Psoas muscle (tissue), 8 donors: ENCODE results near the gene ZBTB44. TPM values are rescaled to one million over a fixed set of nuclear protein-coding genes. Genes with fewer than 3 reads are reported as not detected.
"Not testable (repeated sequence)": the region's sequence is repeated elsewhere in the genome, so short reads cannot be mapped to it uniquely, and the experiment has no call there.

Experiments used
- ATAC-seq, 4 donors: fragments of 200-7000 bp; cut with Tn5 transposase; one replicate each; pipeline ENCODE4 v1.9.1; 2020; ENCODE audit warnings: moderate library complexity in 3 of 4, mild to moderate bottlenecking in 2 of 4
- DNase-seq, 2 donors: peaks; one replicate each; pipeline ENCODE4 v3.0.0-alpha.2; 2020
- H3K27ac ChIP-seq: fragments of 200-600 bp; one replicate; pipeline ENCODE4 v1.8.0; 2022
- H3K27me3 ChIP-seq, 3 donors: fragments of 200-600 bp in 1 of 3; one replicate each; pipeline versions ENCODE4 v1.6.1 to v1.8.0; 2013 to 2022; ENCODE audit warnings: low read length in 2 of 3, mild to moderate bottlenecking in 2 of 3, moderate library complexity in 1 of 3; ENCODE audit not compliant: insufficient read depth in 3 of 3
- H3K36me3 ChIP-seq, 2 donors: fragments of 200-600 bp in 1 of 2; one replicate each; pipeline versions ENCODE4 v1.6.1 to v1.8.0; 2013 to 2022; ENCODE audit warnings: low read depth in 1 of 2, mild to moderate bottlenecking in 1 of 2, moderate library complexity in 1 of 2; ENCODE audit not compliant: insufficient read depth in 1 of 2
- H3K4me1 ChIP-seq: fragments of 200-600 bp; one replicate; pipeline ENCODE4 v1.8.0; 2022
- H3K4me3 ChIP-seq: fragments of 200-600 bp; one replicate; pipeline ENCODE4 v1.8.0; 2022; ENCODE audit warnings: mild to moderate bottlenecking
- H3K9me3 ChIP-seq: fragments of 200-600 bp; one replicate; pipeline ENCODE4 v1.8.0; 2022
- CTCF ChIP-seq: fragments of 200-600 bp; IDR thresholded peaks from one replicate; pipeline ENCODE4 v1.8.0; 2022; ENCODE audit warnings: antibody characterized with exemption
- WGBS, 3 donors: extraction: QIAGEN DNeasy Blood & Tissue Kit; methylation state at CpG; one replicate each; pipeline versions ENCODE4 v1.1.6 to v1.1.7; 2013; 5-methylcytosine and 5-hydroxymethylcytosine counted together
- intact Hi-C, 2 donors: fragments of 100-400 bp; cut with DNase I; formaldehyde crosslinking; loops; one replicate each; pipeline versions ENCODE4 v1.11.0 to v1.14.2; 2022
- polyA plus RNA-seq, 3 donors: library from polyadenylated mRNA; stranded (reverse); fragments of 200-250 nt; gene quantifications; one replicate each; pipeline ENCODE4 v1.2.3, GENCODE V29; 2013
- total RNA-seq, 4 donors: library from RNA; stranded (reverse); fragmentation: NEBNext Ultra II Directional in 2 of 4; extraction: Animal tissue kit (Norgen Biotek cat#: 25700) in 2 of 4; gene quantifications; one replicate each; pipeline versions ENCODE4 v1.2.1 to v1.2.4, GENCODE V29; 2021 to 2023
- donor health status: healthy with polysubstance abuse.
- donor health status: DM: no; HTN: no; CAD: no; lungs with moderate emphysema.
- donor health status: Bipolar disorder and iron deficiency.
- donor health status: healthy.
- donor health status: DM: yes; HTN: yes; CAD: no.
- donor health status: DM: no; HTN: no; CAD: no.
- donor health status: DM: no; HTN: no; CAD: no.
- donor health status: DM: yes; HTN: yes; CAD: no.

Gene ZBTB44
- total and polyA plus RNA-seq, 7 donors = 8.6 to 77.2 (median 58.6) TPM

- ATAC-seq (no peak), DNase-seq (no peak)
- Histone ChIP-seq H3K27me3 (no peaks in the 10 kb centered on the region), H3K9me3 (no peaks in the 10 kb centered on the region), H3K27ac (no peak overlapping the region), H3K4me1 (peaks cover 23% of the 10 kb centered on the region), H3K4me3 (no peak overlapping the region), H3K36me3 (no peaks in the 10 kb centered on the region)
- TF ChIP-seq CTCF = no peak
- 92 to 95% (median 94%) methylated on average over 3 of the region's 3 CpGs for WGBS, 3 donors
- intact Hi-C loops = no loop called here
Measured at GRCh38 chr11:130244848-130245247, 69.9 kb downstream of the ZBTB44 start.

GRCh38 chr11:130243816-130244215 lies 70.9 kb downstream of the ZBTB44 start:
- WGBS, 3 donors = 69 to 90% (median 77%) methylated on average over 2 of the region's 2 CpGs
- H3K36me3 ChIP-seq = peaks cover 0 to 9% of the 10 kb centered on the region in 2 donors
- H3K4me3 ChIP-seq = no peak overlapping the region
- no peak for TF ChIP-seq CTCF
- ATAC-seq = no peak
- intact Hi-C loops = no loop called here
- no peak for DNase-seq
- H3K27me3 ChIP-seq = no peaks in the 10 kb centered on the region
- H3K27ac ChIP-seq = no peak overlapping the region
- H3K4me1 ChIP-seq = peaks cover 23% of the 10 kb centered on the region
- no peaks in the 10 kb centered on the region for H3K9me3 ChIP-seq

- WGBS, 3 donors = 89 to 96% (median 91%) methylated on average over 2 of the region's 2 CpGs
Measured at GRCh38 chr11:130241713-130242112, 73.0 kb downstream of the ZBTB44 start.

GRCh38 chr11:130237282-130238006 lies 77.3 kb downstream of the ZBTB44 start:
- H3K4me1 ChIP-seq = no peaks in the 10 kb centered on the region
- H3K4me3 ChIP-seq = no peak overlapping the region
- no peak for DNase-seq
- peaks cover 0 to 56% of the 10 kb centered on the region in 2 donors for H3K36me3 ChIP-seq
- intact Hi-C loops = no loop called here
- H3K27me3 ChIP-seq = no peaks in the 10 kb centered on the region
- WGBS, 3 donors = 83 to 89% (median 86%) methylated on average over 6 of the region's 6 CpGs
- no peaks in the 10 kb centered on the region for H3K9me3 ChIP-seq
- no peak overlapping the region for H3K27ac ChIP-seq
- TF ChIP-seq CTCF = no peak
- no peak for ATAC-seq

More at GRCh38 chr11:130241713-130242112, 73.0 kb downstream of the ZBTB44 start:
- intact Hi-C loops = no loop called here
- Histone ChIP-seq H3K27ac (no peak overlapping the region), H3K4me1 (peaks cover 9% of the 10 kb centered on the region), H3K4me3 (no peak overlapping the region), H3K36me3 (peaks cover 0 to 30% of the 10 kb centered on the region in 2 donors), H3K27me3 (no peaks in the 10 kb centered on the region), H3K9me3 (no peaks in the 10 kb centered on the region)
- DNase-seq (no peak), ATAC-seq (no peak)
- no peak for TF ChIP-seq CTCF

GRCh38 chr11:130234315-130234714 lies 80.4 kb downstream of the ZBTB44 start:
- Histone ChIP-seq H3K27me3 (no peaks in the 10 kb centered on the region), H3K9me3 (no peaks in the 10 kb centered on the region), H3K27ac (no peak overlapping the region), H3K36me3 (peaks cover 0 to 65% of the 10 kb centered on the region in 2 donors), H3K4me3 (no peak overlapping the region), H3K4me1 (no peaks in the 10 kb centered on the region)
- ATAC-seq (no peak), DNase-seq (no peak)
- TF ChIP-seq CTCF = no peak
- intact Hi-C loops = no loop called here

GRCh38 chr11:130233888-130234287 lies 80.8 kb downstream of the ZBTB44 start:
- H3K4me3 ChIP-seq, H3K9me3 ChIP-seq, H3K27ac ChIP-seq, DNase-seq, ATAC-seq, H3K4me1 ChIP-seq, H3K27me3 ChIP-seq, intact Hi-C loops: not testable (repeated sequence)
- peaks cover 0 to 61% of the 10 kb centered on the region in 2 donors for H3K36me3 ChIP-seq
- WGBS, 3 donors = 73 to 90% (median 75%) methylated on average over 2 to 3 of the region's 3 CpGs

GRCh38 chr11:130233486-130233885 lies 81.2 kb downstream of the ZBTB44 start:
- H3K36me3 ChIP-seq = peaks cover 0 to 57% of the 10 kb centered on the region in 2 donors
- intact Hi-C loops, H3K4me1 ChIP-seq, H3K27me3 ChIP-seq, DNase-seq, H3K4me3 ChIP-seq, H3K27ac ChIP-seq, H3K9me3 ChIP-seq, ATAC-seq: not testable (repeated sequence)
